GM21447 (cell line): ENCODE measurements around the gene ZGLP1.
"Not testable (repeated sequence)": the region's sequence is repeated elsewhere in the genome, so short reads cannot be mapped to it uniquely, and the experiment has no call there.

Experiments
- ATAC-seq: cut with Tn5 transposase; IDR thresholded peaks from one replicate; pipeline ENCODE4 v1.9.1; 2021; ENCODE audit not compliant: unreplicated experiment

Gene ZGLP1

GRCh38 chr19:10283301-10284064 lies 26.1 kb downstream of the ZGLP1 start:
- no peak for ATAC-seq

GRCh38 chr19:10282043-10282442 lies 27.6 kb downstream of the ZGLP1 start:
- not testable (repeated sequence) for ATAC-seq

GRCh38 chr19:10279737-10280442 lies 29.7 kb downstream of the ZGLP1 start:
- no peak for ATAC-seq

DNA sequence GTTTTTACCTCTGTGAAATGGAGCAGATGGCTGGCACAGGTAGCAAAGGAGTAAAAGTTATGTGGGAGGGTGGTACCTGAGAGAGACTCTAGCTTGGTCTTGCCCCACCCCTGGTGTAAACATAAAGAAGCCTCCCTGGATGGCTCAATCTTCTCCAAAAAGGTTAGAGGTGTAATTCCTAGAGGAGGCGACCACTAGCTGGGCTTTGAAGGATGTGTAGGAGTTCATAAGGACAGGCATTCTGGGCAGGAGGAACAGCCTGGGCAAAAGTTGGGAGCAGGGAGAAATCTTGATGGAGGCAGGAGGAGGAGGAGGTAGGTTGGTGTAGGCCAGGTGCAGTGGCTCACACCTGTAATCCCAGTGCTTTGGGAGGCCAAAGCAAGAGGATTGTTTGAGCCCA lies 30.7 kb downstream of the ZGLP1 start:
- no peak for ATAC-seq

DNA sequence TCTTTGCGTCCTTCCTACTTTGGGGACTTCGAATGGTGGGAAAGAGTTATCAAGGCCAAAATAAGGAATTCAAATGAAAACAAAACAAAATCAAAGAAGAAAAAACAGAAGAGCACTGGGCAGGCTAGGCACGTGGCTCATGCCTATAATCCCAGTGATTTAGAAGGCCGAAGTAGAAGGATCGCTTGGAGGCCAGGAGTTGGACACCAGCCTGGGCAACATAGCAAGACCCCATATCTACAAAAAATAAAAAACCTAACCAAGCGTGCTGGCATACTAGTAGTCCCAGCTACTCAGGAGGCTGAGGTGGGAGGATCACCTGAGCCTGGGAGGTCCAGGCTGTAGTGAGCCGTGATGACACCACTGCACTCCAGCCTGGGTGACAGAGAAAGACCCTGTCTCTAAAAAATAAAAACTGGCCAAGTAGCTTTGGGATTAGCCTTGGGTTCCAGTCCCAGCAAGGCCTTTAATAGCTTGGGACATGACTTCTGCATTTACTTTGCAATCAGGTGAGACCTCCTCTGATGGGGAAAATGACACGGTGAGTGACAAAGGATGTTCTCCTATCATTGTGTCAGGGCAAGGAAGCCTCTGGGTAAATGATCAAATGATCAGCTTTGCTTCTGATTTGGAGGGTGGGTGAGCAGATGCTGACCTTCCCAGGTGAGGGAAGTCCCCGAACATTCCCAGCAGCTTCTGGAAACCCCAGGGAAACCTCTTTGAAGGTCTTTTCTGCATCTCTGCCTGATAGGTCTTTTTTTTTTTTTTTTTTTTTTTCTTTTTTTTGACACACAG lies 31.6 kb downstream of the ZGLP1 start:
- no peak for ATAC-seq

- ATAC-seq = no peak
These were observed 35.0 kb downstream of the ZGLP1 start for GRCh38 chr19:10274589-10274988.

DNA sequence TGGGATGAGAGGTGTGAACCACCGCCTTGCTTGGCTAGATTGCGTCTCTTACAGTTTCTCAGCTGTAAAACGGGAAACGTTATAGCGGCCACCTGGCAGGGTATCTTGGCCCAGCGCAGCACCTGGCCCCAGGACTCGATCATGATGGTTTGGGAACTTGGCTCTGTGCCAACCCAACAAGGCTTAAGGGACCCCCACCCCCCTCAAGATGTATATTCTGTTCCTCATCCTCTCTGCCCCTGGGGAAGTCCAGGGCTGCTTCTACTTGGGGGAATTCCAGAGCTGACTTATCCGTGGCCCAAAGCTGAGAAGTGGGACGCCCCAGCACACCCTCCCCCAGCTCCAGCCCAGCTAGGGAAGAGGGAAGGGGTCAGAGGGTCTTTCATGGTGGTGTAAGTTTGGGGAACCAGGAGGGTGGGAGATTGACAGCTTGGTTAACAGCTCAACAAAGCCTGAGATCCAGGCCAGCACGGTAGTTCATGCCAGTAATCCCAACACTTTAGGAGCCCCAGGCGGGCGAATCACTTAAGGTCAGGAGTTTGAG lies 38.0 kb downstream of the ZGLP1 start:
- ATAC-seq = peak; percentile 25

DNA sequence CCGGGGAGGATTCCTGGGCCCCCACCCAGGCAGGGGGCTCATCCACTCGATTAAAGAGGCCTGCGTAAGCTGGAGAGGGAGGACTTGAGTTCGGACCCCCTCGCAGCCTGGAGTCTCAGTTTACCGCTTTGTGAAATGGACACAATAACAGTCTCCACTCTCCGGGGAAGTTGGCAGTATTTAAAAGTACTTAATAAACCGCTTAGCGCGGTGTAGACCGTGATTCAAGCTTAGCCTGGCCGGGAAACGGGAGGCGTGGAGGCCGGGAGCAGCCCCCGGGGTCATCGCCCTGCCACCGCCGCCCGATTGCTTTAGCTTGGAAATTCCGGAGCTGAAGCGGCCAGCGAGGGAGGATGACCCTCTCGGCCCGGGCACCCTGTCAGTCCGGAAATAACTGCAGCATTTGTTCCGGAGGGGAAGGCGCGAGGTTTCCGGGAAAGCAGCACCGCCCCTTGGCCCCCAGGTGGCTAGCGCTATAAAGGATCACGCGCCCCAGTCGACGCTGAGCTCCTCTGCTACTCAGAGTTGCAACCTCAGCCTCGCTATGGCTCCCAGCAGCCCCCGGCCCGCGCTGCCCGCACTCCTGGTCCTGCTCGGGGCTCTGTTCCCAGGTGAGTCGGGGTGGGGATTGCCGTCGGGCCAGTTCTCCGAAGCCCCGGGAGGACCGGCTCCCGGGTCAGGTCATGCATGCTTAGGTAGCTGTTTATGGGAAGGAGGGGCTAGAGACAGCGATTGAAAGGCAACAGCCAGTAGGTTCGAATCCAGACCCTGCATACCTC lies 38.8 kb downstream of the ZGLP1 start, which contains the start of gene ICAM1:
Gene ICAM1, plus strand, starts transcription at position 505 of the 779 bp plus-strand sequence. Its CDS starts 40 bp downstream, at position 545.
- peak; percentile 56 for ATAC-seq

DNA sequence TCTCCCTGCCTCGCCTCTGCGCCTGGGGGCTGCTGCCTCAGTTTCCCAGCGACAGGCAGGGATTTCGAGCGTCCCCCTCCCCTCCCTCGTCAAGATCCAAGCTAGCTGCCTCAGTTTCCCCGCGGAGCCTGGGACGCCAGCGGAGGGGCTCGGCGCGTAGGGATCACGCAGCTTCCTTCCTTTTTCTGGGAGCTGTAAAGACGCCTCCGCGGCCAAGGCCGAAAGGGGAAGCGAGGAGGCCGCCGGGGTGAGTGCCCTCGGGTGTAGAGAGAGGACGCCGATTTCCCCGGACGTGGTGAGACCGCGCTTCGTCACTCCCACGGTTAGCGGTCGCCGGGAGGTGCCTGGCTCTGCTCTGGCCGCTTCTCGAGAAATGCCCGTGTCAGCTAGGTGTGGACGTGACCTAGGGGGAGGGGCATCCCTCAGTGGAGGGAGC lies 39.4 kb downstream of the ZGLP1 start:
- peak; percentile 39 for ATAC-seq

DNA sequence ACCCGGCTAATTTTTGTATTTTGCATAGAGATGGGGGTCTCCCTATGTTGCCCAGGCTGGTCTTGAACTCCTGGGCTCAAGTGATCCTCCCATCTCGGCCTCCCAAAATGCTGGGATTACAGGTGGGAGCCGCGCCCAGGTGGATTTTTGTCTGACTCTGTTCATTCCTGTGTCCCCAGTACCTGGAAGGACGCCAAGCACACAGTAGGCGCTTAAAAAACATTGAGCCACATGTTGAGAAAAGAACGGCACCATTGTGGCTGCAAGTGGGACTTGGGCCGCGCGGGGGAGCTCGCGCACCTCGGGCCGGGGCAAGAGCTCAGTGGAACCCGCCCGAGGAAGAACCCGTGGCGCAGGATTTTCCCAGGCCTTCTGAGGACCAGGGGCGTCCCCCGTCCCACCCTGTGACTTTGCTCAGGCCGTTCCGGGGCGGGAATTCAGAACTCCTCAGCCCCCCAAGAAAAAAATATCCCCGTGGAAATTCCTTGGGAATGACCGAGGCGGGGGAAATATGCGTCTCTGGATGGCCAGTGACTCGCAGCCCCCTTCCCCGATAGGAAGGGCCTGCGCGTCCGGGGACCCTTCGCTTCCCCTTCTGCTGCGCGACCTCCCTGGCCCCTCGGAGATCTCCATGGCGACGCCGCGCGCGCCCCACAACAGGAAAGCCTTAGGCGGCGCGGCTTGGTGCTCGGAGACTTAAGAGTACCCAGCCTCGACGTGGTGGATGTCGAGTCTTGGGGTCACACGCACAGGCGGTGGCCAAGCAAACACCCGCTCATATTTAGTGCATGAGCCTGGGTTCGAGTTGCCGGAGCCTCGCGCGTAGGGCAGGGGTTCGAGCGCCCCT lies 40.1 kb downstream of the ZGLP1 start:
- ATAC-seq = peak; percentile 32

DNA sequence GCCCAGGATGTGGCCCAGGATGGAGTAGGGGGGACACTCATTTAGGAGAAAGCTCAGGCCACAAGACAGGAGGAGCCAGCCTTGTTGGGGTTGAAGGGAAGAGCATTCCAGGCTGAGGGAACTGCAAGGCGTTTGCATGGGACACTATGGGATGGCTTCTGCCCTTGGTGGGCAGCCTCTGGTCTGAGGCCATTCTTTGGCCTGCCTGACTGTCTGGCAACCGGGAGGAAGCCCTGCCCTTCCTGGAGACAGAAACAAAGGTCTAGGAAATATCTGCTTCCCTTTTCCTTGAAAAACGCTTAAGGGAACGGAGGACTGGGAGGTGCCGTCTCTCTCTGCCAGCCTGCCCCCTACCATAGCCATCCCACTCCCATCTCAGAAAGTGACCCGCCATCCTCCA lies 41.5 kb downstream of the ZGLP1 start:
- ATAC-seq = no peak

DNA sequence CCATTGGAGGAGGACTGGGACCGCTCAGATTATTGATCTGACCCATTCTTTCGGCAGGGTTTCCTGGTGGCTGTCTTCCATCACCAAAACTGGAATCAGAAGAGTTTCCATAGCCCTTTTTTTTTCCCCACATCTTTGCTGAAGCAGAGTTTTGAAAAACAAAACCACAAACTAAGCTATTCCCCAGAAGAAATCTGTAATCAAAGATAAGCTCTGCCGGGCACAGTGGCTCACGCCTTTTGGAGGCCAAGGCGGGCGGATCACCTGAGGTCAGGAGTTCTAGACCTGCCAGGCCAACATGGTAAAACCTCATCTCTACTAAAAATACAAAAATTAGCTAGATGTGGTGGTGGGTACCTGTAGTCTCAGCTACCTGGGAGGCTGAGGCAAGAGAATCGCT lies 42.9 kb downstream of the ZGLP1 start:
- no peak for ATAC-seq

DNA sequence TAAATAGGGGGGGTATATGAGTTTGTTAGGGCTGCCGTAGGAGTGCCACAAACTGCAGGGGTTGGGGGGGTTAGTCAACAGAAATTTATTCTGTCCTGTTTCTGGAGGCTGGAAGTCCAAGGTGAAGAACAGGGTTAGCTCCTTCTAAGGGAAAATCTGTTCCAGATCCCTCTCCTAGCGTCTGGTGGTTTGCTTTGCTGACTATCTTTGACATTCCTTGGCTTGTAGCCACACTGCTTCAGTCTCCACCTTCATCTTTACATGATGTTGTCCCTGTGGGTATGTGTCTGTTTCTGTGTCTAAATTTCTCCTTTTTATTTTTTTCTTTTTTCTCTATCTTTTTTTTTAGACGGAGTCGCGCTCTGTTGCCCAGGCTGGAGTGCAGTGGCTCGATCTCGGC lies 46.8 kb downstream of the ZGLP1 start:
- ATAC-seq = no peak

DNA sequence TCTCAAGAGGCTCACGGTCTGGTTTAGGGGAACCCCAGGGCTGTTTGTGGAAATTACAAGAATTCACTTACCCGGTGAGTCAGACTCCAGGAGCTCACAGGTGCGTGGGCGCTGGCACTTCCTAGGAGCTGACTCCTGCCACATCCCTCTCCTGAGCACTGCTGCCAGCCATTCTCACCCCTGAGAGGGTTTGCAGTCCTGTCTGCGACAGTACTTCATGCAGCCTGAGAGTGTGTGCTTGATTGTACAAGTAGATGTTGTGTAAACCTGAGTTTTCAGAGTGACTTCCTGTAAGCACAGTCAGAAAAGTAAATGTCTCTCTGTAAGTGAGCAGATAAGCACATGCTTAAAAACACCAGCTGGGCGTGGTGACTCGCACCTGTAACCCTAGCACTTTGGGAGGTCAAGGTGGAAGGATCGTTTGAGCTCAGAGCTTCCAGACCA lies 49.5 kb downstream of the ZGLP1 start:
- no peak for ATAC-seq

GRCh38 chr19:10259162-10259905 lies 50.3 kb downstream of the ZGLP1 start:
- no peak for ATAC-seq

GRCh38 chr19:10258080-10258710 lies 51.4 kb downstream of the ZGLP1 start:
- ATAC-seq = no peak

DNA sequence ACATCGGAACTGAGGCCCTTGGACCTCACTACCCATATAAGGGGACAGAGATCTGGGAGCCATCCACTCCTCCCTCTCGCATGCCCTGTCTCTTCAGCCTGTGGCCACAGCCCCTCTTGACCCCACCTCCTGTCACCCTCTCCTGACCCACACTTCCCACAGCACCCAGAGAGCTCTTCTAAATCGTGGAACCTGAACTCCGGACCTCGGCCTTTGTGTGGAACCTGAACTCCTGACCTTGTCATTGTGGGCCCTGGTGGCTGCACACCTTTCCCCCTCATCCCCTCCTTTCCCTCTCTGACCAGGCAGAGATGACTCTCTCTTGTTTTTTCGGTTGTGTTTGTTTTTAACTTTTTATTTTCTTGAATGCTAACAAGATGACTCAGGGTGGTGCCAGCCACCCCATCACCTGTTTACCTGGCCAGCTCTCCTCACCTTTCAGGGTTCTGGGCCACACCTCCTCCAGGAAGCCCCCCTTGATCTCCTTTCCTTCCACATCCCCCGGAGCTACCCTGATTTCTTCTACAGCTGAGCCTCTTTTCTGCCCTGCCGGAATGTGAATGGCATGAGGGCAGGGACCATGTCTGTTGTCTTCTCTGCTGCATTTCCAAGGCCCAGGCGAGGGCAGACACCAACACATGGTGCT lies 52.5 kb downstream of the ZGLP1 start:
- ATAC-seq = no peak

- no peak for ATAC-seq
These were observed 53.1 kb downstream of the ZGLP1 start for GRCh38 chr19:10256551-10256950.
